ENCODE data around the gene SLC17A2. TPM values are rescaled to one million over a fixed set of nuclear protein-coding genes. Genes with fewer than 3 reads are reported as not detected.

The SLC17A2 gene
- total RNA-seq, 5 donors from 2014 or later (not counting 1 experiment from before 2014, with no cell fraction given) = not detected

DNA sequence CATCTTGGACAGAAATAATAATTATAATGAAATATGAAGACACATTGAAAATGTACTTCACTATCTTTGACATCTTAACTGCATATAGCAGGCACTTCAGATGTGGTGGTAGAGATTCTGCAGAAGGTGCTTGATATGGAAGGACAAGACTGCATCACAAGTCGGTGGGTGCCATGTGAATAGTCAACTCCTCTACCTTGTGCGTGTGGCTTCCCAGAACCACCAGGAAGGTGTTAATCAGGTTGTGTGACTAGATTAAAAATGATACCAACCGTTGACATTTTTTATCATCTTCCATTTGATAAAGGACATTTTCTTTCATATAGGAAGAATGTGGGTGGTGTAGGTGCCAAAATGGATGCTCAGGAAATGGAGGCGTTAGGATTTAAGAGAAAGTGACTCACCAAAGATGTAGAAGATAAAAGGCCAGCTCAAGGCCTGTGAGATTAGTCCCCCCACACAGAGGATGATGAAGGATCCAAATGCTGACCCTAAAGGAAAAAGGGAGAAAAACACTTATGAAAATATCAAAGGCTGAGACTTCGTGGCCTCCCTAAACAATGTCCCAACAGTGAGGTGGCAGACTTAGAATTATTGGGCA is 12.3 kb downstream of the SLC17A2 start:
- CTCF ChIA-PET = interaction anchor here in 1 of 2 donors (0.5 kb wide), 1 partner anchor 168 kb away, joined by 3 read pairs; no protein-coding TSS in a partner anchor
- ATAC-seq (replicated peaks in 1 of 4) (no peak), DNase-seq (no peak)
- no peaks in the 10 kb centered on the region for H3K4me1 Mint-ChIP-seq
- H3K4me3 Mint-ChIP-seq = no peak overlapping the region
- Histone ChIP-seq H3K4me1 (ENCODE audit: control insufficient read depth in 1 of 2, extremely low read depth in 1 of 2, insufficient read depth in 2 of 2, low read length in 2 of 2) (no peaks in the 10 kb centered on the region), H3K27ac (ENCODE audit: low read length) (no peak overlapping the region), H3K4me3 (ENCODE audit: control insufficient read depth in 1 of 2, extremely low read depth in 1 of 2, low read length in 1 of 2) (no peak overlapping the region), H3K9me3 (no peaks in the 10 kb centered on the region), H3K36me3 (ENCODE audit: control insufficient read depth in 2 of 2, extremely low read depth in 1 of 2, insufficient read depth in 1 of 2, low read length in 1 of 2) (no peaks in the 10 kb centered on the region), H3K27me3 (replicated peaks in 1 of 2; ENCODE audit: control insufficient read depth in 2 of 2, extremely low read depth in 1 of 2, insufficient read depth in 2 of 2, low read length in 1 of 2) (no peaks in the 10 kb centered on the region)
- H3K27me3 Mint-ChIP-seq = peaks cover 0 to 6% of the 10 kb centered on the region in 2 donors
- H3K27ac Mint-ChIP-seq = no peak overlapping the region
- H3K36me3 Mint-ChIP-seq = no peaks in the 10 kb centered on the region
- WGBS (ENCODE audit: insufficient coverage) = no CpG with 5 or more reads among the region's 5 CpGs
- POLR2A ChIA-PET = no interaction called here
- H3K9me3 Mint-ChIP-seq = no peaks in the 10 kb centered on the region

DNA sequence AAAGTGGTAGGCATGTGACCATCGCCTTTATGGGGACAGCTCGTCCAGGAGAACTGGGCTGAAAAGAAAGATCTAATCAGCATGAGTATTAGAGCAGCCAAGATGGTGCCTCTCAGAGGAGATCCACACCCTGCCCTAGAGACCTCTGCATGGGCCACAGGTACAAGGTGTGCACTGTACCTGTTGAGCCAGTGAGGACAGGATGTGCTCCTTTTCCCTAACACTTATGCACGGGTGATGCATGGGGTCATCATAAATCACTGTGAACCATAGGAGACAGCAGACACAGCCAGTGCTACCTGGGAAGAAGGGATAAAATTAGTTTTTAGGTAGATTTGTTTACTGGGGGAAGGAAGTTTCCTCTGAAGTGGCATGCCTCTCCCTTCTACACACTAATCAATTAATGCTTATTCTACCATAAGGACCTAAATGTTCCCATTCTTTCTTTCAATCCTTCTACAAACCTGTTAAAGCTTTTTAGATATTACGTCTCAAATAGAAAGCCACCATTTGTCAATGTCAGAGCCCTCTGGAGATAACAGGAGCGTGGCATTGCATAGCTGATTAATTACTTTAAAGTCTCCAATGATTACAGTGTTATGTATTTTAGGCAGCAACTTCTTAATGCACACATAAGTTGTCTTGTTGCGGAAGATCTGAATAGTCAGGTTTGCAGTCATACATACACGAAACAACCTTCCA is 13.6 kb downstream of the SLC17A2 start:
- no peak overlapping the region for H3K4me3 Mint-ChIP-seq
- POLR2A ChIA-PET = interaction anchor here in 1 of 2 donors (0.5 kb wide), 1 partner anchor 31 kb away, joined by 3 read pairs; no protein-coding TSS in a partner anchor
- Histone ChIP-seq H3K27ac (ENCODE audit: low read length) (no peak overlapping the region), H3K36me3 (ENCODE audit: control insufficient read depth in 2 of 2, extremely low read depth in 1 of 2, insufficient read depth in 1 of 2, low read length in 1 of 2) (no peaks in the 10 kb centered on the region), H3K9me3 (no peaks in the 10 kb centered on the region), H3K4me3 (ENCODE audit: control insufficient read depth in 1 of 2, extremely low read depth in 1 of 2, low read length in 1 of 2) (no peak overlapping the region), H3K27me3 (replicated peaks in 1 of 2; ENCODE audit: control insufficient read depth in 2 of 2, extremely low read depth in 1 of 2, insufficient read depth in 2 of 2, low read length in 1 of 2) (no peaks in the 10 kb centered on the region), H3K4me1 (ENCODE audit: control insufficient read depth in 1 of 2, extremely low read depth in 1 of 2, insufficient read depth in 2 of 2, low read length in 2 of 2) (no peaks in the 10 kb centered on the region)
- no peaks in the 10 kb centered on the region for H3K4me1 Mint-ChIP-seq
- H3K36me3 Mint-ChIP-seq = no peaks in the 10 kb centered on the region
- H3K27me3 Mint-ChIP-seq = peaks cover 0 to 6% of the 10 kb centered on the region in 2 donors
- H3K27ac Mint-ChIP-seq = no peak overlapping the region
- no peak for DNase-seq
- no peak for ATAC-seq (replicated peaks in 1 of 4)
- CTCF ChIA-PET = no interaction called here
- H3K9me3 Mint-ChIP-seq = no peaks in the 10 kb centered on the region
- WGBS (ENCODE audit: insufficient coverage) = 96% methylated on average over 2 of the region's 7 CpGs

DNA sequence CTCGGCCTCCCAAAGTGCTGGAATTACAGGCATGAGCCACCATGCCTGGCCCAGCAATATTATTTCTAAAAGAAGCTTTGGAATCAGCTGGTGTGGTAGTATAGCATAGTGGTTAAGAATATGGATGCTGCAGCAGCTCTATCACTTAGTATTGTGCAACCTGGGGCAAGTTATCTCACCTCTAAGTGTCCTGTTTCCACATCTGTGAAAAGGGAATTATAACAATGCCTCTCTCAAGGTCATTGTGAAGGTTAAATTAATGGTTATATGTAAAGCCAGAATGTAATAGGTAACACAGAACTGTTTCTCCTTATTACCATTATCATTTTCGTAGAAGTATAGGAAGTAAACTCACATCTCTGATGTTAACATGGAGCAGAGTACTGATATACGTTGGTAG is 14.2 kb downstream of the SLC17A2 start:
- Histone ChIP-seq H3K27me3 (replicated peaks in 1 of 2; ENCODE audit: control insufficient read depth in 2 of 2, extremely low read depth in 1 of 2, insufficient read depth in 2 of 2, low read length in 1 of 2) (no peaks in the 10 kb centered on the region), H3K36me3 (ENCODE audit: control insufficient read depth in 2 of 2, extremely low read depth in 1 of 2, insufficient read depth in 1 of 2, low read length in 1 of 2) (no peaks in the 10 kb centered on the region), H3K27ac (ENCODE audit: low read length) (no peak overlapping the region), H3K4me1 (ENCODE audit: control insufficient read depth in 1 of 2, extremely low read depth in 1 of 2, insufficient read depth in 2 of 2, low read length in 2 of 2) (no peaks in the 10 kb centered on the region), H3K4me3 (ENCODE audit: control insufficient read depth in 1 of 2, extremely low read depth in 1 of 2, low read length in 1 of 2) (no peak overlapping the region), H3K9me3 (no peaks in the 10 kb centered on the region)
- no peak for DNase-seq
- 55% methylated on average over 2 of the region's 3 CpGs for WGBS (ENCODE audit: insufficient coverage)
- Mint-ChIP-seq H3K4me3 (no peak overlapping the region), H3K36me3 (no peaks in the 10 kb centered on the region), H3K27ac (no peak overlapping the region), H3K27me3 (peaks cover 0 to 6% of the 10 kb centered on the region in 2 donors), H3K9me3 (no peaks in the 10 kb centered on the region), H3K4me1 (no peaks in the 10 kb centered on the region)
- ChIA-PET CTCF (no interaction called here), POLR2A (no interaction called here)
- ATAC-seq (replicated peaks in 1 of 4) = no peak

DNA sequence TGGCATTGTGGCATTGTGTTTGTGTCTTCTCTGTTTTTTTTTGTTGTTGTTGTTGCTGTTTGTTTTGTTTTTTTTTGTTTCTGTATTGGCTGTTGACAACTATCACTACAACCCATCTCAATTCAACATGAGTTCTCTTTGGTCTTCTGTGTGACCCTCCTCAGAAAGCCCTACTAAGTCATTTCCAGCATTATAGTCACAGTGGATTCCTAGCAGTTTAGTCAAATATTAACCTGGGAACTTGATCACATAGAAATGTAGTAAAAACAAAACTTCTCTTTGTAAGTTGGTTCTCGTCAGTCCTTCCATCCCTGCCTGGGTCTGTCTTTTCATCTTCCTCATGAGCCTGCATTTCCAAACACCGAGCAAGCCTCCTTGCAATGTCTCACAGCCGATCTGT is 16.8 kb downstream of the SLC17A2 start:
- DNase-seq = no peak
- Histone ChIP-seq H3K36me3 (ENCODE audit: control insufficient read depth in 2 of 2, extremely low read depth in 1 of 2, insufficient read depth in 1 of 2, low read length in 1 of 2) (no peaks in the 10 kb centered on the region), H3K27ac (ENCODE audit: low read length) (no peak overlapping the region), H3K27me3 (replicated peaks in 1 of 2; ENCODE audit: control insufficient read depth in 2 of 2, extremely low read depth in 1 of 2, insufficient read depth in 2 of 2, low read length in 1 of 2) (no peaks in the 10 kb centered on the region), H3K4me1 (ENCODE audit: control insufficient read depth in 1 of 2, extremely low read depth in 1 of 2, insufficient read depth in 2 of 2, low read length in 2 of 2) (no peaks in the 10 kb centered on the region), H3K9me3 (no peaks in the 10 kb centered on the region), H3K4me3 (ENCODE audit: control insufficient read depth in 1 of 2, extremely low read depth in 1 of 2, low read length in 1 of 2) (no peak overlapping the region)
- H3K4me1 Mint-ChIP-seq = no peaks in the 10 kb centered on the region
- H3K27me3 Mint-ChIP-seq = peaks cover 0 to 6% of the 10 kb centered on the region in 2 donors
- ChIA-PET CTCF (interaction anchor here in 1 of 2 donors (1.3 kb wide), 1 partner anchor 15 kb away, joined by 3 read pairs; no protein-coding TSS in a partner anchor), POLR2A (no interaction called here)
- H3K36me3 Mint-ChIP-seq = no peaks in the 10 kb centered on the region
- H3K4me3 Mint-ChIP-seq = no peak overlapping the region
- H3K27ac Mint-ChIP-seq = no peak overlapping the region
- no peaks in the 10 kb centered on the region for H3K9me3 Mint-ChIP-seq
- ATAC-seq (replicated peaks in 1 of 4) = no peak
- WGBS (ENCODE audit: insufficient coverage) = no CpG with 5 or more reads among the region's 3 CpGs

DNA sequence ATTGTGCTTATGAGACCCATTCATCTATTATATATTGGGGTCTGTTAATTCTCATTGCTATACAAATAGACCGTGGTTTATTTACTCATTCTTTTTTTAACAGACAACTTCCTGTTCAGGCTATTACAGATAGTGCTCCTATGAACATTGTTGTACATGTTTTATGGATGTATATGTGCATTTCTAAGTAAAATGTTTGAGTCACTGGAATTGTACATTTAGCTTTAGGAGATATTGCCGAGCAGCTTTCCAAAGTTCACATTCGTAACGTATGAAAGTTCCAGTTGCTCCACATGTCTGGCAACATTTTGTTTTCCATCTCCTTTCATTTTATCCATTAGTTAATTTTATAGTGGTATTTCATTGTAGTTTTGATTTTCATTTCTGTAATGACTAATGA is 19.1 kb downstream of the SLC17A2 start:
- H3K4me1 ChIP-seq (ENCODE audit: control insufficient read depth in 1 of 2, extremely low read depth in 1 of 2, insufficient read depth in 2 of 2, low read length in 2 of 2) = no peaks in the 10 kb centered on the region
- H3K27ac Mint-ChIP-seq = no peak overlapping the region
- H3K4me1 Mint-ChIP-seq = no peaks in the 10 kb centered on the region
- H3K4me3 ChIP-seq (ENCODE audit: control insufficient read depth in 1 of 2, extremely low read depth in 1 of 2, low read length in 1 of 2) = no peak overlapping the region
- DNase-seq = no peak
- no peaks in the 10 kb centered on the region for H3K9me3 Mint-ChIP-seq
- WGBS (ENCODE audit: insufficient coverage) = no CpG with 5 or more reads among the region's 4 CpGs
- no peaks in the 10 kb centered on the region for H3K27me3 ChIP-seq (replicated peaks in 1 of 2; ENCODE audit: control insufficient read depth in 2 of 2, extremely low read depth in 1 of 2, insufficient read depth in 2 of 2, low read length in 1 of 2)
- no peaks in the 10 kb centered on the region for H3K36me3 Mint-ChIP-seq
- no peaks in the 10 kb centered on the region for H3K36me3 ChIP-seq (ENCODE audit: control insufficient read depth in 2 of 2, extremely low read depth in 1 of 2, insufficient read depth in 1 of 2, low read length in 1 of 2)
- ATAC-seq (replicated peaks in 1 of 4) = no peak
- ChIA-PET POLR2A (interaction anchor here in 1 of 2 donors (0.6 kb wide), 1 partner anchor 731 kb away, joined by 6 read pairs; no protein-coding TSS in a partner anchor), CTCF (interaction anchor here in 1 of 2 donors (0.7 kb wide), 1 partner anchor 424 kb away, joined by 3 read pairs; no protein-coding TSS in a partner anchor)
- H3K27me3 Mint-ChIP-seq = peaks cover 5 to 11% of the 10 kb centered on the region in 2 donors
- no peak overlapping the region for H3K27ac ChIP-seq (ENCODE audit: low read length)
- no peaks in the 10 kb centered on the region for H3K9me3 ChIP-seq
- no peak overlapping the region for H3K4me3 Mint-ChIP-seq

DNA sequence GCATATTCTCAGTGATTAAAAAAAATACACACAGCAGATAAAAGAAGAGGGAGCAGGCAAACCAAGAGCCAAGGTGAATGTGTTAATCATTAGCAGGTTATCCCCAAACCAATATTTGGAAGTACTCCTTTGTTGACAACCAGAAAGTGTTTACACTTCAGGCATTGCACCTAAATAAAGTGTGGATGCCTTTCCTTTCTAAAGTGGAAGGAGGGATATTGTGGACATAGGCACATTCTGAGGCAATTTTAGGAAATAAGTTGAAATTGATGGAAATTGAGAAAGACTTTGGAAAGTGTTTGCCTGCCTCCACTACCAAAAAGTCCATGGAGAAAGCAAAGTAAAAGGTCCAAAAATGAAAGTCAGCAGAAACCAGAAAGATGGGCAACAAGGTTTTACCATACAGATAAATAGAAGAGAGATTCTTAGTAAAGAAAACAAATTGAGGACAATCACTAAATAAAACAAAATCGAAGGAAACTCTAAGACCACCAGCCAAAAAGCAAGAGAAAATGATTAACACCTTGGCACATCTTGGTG is 22.9 kb downstream of the SLC17A2 start:
- Histone ChIP-seq H3K9me3 (no peaks in the 10 kb centered on the region), H3K4me1 (ENCODE audit: control insufficient read depth in 1 of 2, extremely low read depth in 1 of 2, insufficient read depth in 2 of 2, low read length in 2 of 2) (no peaks in the 10 kb centered on the region), H3K27me3 (replicated peaks in 1 of 2; ENCODE audit: control insufficient read depth in 2 of 2, extremely low read depth in 1 of 2, insufficient read depth in 2 of 2, low read length in 1 of 2) (no peaks in the 10 kb centered on the region), H3K4me3 (ENCODE audit: control insufficient read depth in 1 of 2, extremely low read depth in 1 of 2, low read length in 1 of 2) (no peak overlapping the region), H3K36me3 (ENCODE audit: control insufficient read depth in 2 of 2, extremely low read depth in 1 of 2, insufficient read depth in 1 of 2, low read length in 1 of 2) (no peaks in the 10 kb centered on the region), H3K27ac (ENCODE audit: low read length) (no peak overlapping the region)
- Mint-ChIP-seq H3K4me1 (no peaks in the 10 kb centered on the region), H3K9me3 (no peaks in the 10 kb centered on the region), H3K4me3 (no peak overlapping the region), H3K27me3 (peaks cover 18 to 19% of the 10 kb centered on the region in 2 donors), H3K36me3 (no peaks in the 10 kb centered on the region), H3K27ac (no peak overlapping the region)
- WGBS (ENCODE audit: insufficient coverage) = no CpG with 5 or more reads among the region's 1 CpG
- ChIA-PET CTCF (interaction anchor here in 1 of 2 donors (0.6 kb wide), 1 partner anchor 1385 kb away, joined by 3 read pairs; no protein-coding TSS in a partner anchor), POLR2A (no interaction called here)
- ATAC-seq (replicated peaks in 1 of 4) (no peak), DNase-seq (no peak)
